Keratinocyte (primary cell): ENCODE data around the gene ENTPD7. TPM values are rescaled to one million over a fixed set of nuclear protein-coding genes. Genes with fewer than 3 reads are reported as not detected.
A peak's percentile ranks its signal among the peaks of the same experiment; 100 is the strongest.

ENCODE experiments used
- DNase-seq: peaks from one replicate; pipeline ENCODE4 v3.0.0-alpha.2; 2011; ENCODE audit warnings: low read depth, missing footprints, low spot score
- FAIRE-seq: peaks from 2 replicates; lab custom pipeline; 2011; peaks lifted over from hg19 to GRCh38; lab: Jason Lieb, UNC
- H2AFZ ChIP-seq: 2 replicates; pipeline ENCODE4 v1.6.0; 2012; ENCODE audit warnings: low read length, control low read depth, inconsistent platforms; ENCODE audit not compliant: control insufficient read depth
- H3K27ac ChIP-seq: 2 replicates; pipeline ENCODE4 v1.5.1; 2011; ENCODE audit warnings: low read length; ENCODE audit not compliant: control insufficient read depth, insufficient read depth
- H3K27me3 ChIP-seq: 3 replicates; pipeline ENCODE4 v1.6.0; 2011; ENCODE audit warnings: low read length; ENCODE audit not compliant: control insufficient read depth, insufficient read depth; ENCODE audit errors: extremely low read depth
- H3K36me3 ChIP-seq, 2 experiments: 2 replicates in 1 of 2; 3 replicates in 1 of 2; pipeline ENCODE4 v1.5.1; 2011; ENCODE audit warnings: low read length in 2 of 2, mild to moderate bottlenecking in 1 of 2; ENCODE audit not compliant: control insufficient read depth in 2 of 2, insufficient read depth in 2 of 2; ENCODE audit errors: extremely low read depth in 1 of 2
- H3K4me1 ChIP-seq: 3 replicates; pipeline ENCODE4 v1.5.1; 2011; ENCODE audit warnings: low read length; ENCODE audit not compliant: control insufficient read depth, insufficient read depth; ENCODE audit errors: extremely low read depth
- H3K4me2 ChIP-seq: 3 replicates; pipeline ENCODE4 v1.6.0; 2011; ENCODE audit warnings: low read depth, low read length; ENCODE audit not compliant: control insufficient read depth, insufficient read depth; ENCODE audit errors: extremely low read depth
- H3K4me3 ChIP-seq, 3 experiments: fragments of 200-600 bp in 1 of 3; sonication (generic) in 1 of 3; 2 replicates in 2 of 3; 3 replicates in 1 of 3; pipeline ENCODE4 v1.5.1; 2011 to 2016; ENCODE audit warnings: low read length in 3 of 3, mild to moderate bottlenecking in 3 of 3, control low read depth in 2 of 3, inconsistent platforms in 1 of 3, low read depth in 1 of 3, mixed read lengths in 1 of 3, mixed run types in 1 of 3, moderate library complexity in 1 of 3; ENCODE audit not compliant: control insufficient read depth in 2 of 3, insufficient read depth in 2 of 3; ENCODE audit errors: extremely low read depth in 1 of 3
- H3K79me2 ChIP-seq: 2 replicates; pipeline ENCODE4 v1.6.0; 2012; ENCODE audit warnings: low read length; ENCODE audit not compliant: control insufficient read depth, insufficient read depth
- H3K9ac ChIP-seq: 3 replicates; pipeline ENCODE4 v1.6.0; 2011; ENCODE audit warnings: low read length; ENCODE audit not compliant: control insufficient read depth, insufficient read depth; ENCODE audit errors: extremely low read depth
- H3K9me1 ChIP-seq: 3 replicates; pipeline ENCODE4 v1.6.0; 2011; ENCODE audit warnings: low read length; ENCODE audit not compliant: control insufficient read depth, insufficient read depth; ENCODE audit errors: extremely low read depth
- H3K9me3 ChIP-seq: 2 replicates; pipeline ENCODE4 v1.5.1; 2012; ENCODE audit warnings: low read depth, low read length; ENCODE audit not compliant: control insufficient read depth
- H4K20me1 ChIP-seq: 3 replicates; pipeline ENCODE4 v1.6.0; 2011; ENCODE audit warnings: low read length; ENCODE audit not compliant: control insufficient read depth, insufficient read depth; ENCODE audit errors: extremely low read depth
- CTCF ChIP-seq, 3 experiments: IDR thresholded peaks in 1 of 3; conservative IDR thresholded peaks in 1 of 3; optimal IDR thresholded peaks in 1 of 3; 2 replicates in 2 of 3; 3 replicates in 1 of 3; pipeline versions ENCODE3 to v1.5.1; 2011; ENCODE audit warnings: low read length in 3 of 3, mild to moderate bottlenecking in 3 of 3, moderate library complexity in 2 of 3, control low read depth in 1 of 3, inconsistent platforms in 1 of 3; ENCODE audit not compliant: insufficient read depth in 2 of 3; ENCODE audit errors: extremely low read depth in 1 of 3
- EZH2 ChIP-seq: IDR thresholded peaks from one replicate; pipeline ENCODE4 v1.6.1; 2012; ENCODE audit warnings: inconsistent platforms, mild to moderate bottlenecking, low read length, moderate library complexity
- dilution Hi-C: fragments of 300-500 bp; cut with MboI; formaldehyde crosslinking; loops from one replicate; pipeline ENCODE4 v1.7.0; 2020; ENCODE audit warnings: low sequenced_read_pairs; ENCODE audit not compliant: extremely low pct_ligation_motif_present
- polyA plus RNA-seq, 5 experiments: library from polyadenylated mRNA; depleted of rRNA in 3 of 5; stranded (reverse) in 3 of 5; stranded (forward) in 1 of 5; unstranded in 1 of 5; fragments of >200 nt; gene quantifications; 1 replicate in 1 of 5; 2 replicates in 3 of 5; 3 replicates in 1 of 5; pipeline versions ENCODE4 v1.2.1 to v1.2.3, GENCODE V29; 2011 to 2012; ENCODE audit warnings: missing spikeins in 2 of 5, low read depth in 1 of 5, low replicate concordance in 1 of 5

Gene ENTPD7
- polyA plus RNA-seq, 1 donor (not counting 4 experiments of a cell fraction or from before 2014, with no cell fraction given) = 18.1 TPM

- dilution Hi-C loops = loop anchor here (25.0 kb wide), 1 partner anchor 174 kb away; the partner anchor contains the start of gene GOT1
- peaks cover 20 to 35% of the 10 kb centered on the region in 2 experiments for H3K36me3 ChIP-seq
These were observed 48.0 kb upstream of the ENTPD7 start for GRCh38 chr10:99611326-99611725.

GRCh38 chr10:99612167-99612831, 47.0 kb upstream of the ENTPD7 start:
- dilution Hi-C loops = loop anchor here (25.0 kb wide), 1 partner anchor 175 kb away; the partner anchor contains the start of gene GOT1
- Histone ChIP-seq H3K9ac (no peak overlapping the region), H2AFZ (no peak overlapping the region), H3K9me3 (no peaks in the 10 kb centered on the region), H3K27me3 (no peaks in the 10 kb centered on the region), H4K20me1 (no peaks in the 10 kb centered on the region), H3K27ac (no peak overlapping the region), H3K4me3 (no peak overlapping the region), H3K79me2 (peaks cover 19% of the 10 kb centered on the region), H3K36me3 (peaks cover 20 to 39% of the 10 kb centered on the region in 2 experiments), H3K4me1 (peaks cover 6% of the 10 kb centered on the region), H3K9me1 (no peaks in the 10 kb centered on the region), H3K4me2 (no peak overlapping the region)
- DNase-seq = peak; percentile 46
- TF ChIP-seq CTCF (optimal IDR thresholded peaks at IDR 0.05 in 1 of 3, IDR thresholded peaks at IDR 0.05 in 1 of 3, conservative IDR thresholded peaks at IDR 0.05 in 1 of 3; ENCODE audit: extremely low read depth in 1 of 3, insufficient read depth in 2 of 3, low read length in 3 of 3) (peak; percentile 70 to 82 (median 71)), EZH2 (no peak)
- FAIRE-seq = peak; percentile 87

More at GRCh38 chr10:99611326-99611725, 48.0 kb upstream of the ENTPD7 start:
- peaks cover 10% of the 10 kb centered on the region for H3K79me2 ChIP-seq
- no peaks in the 10 kb centered on the region for H3K4me1 ChIP-seq
- no peak overlapping the region for H3K4me2 ChIP-seq
- no peaks in the 10 kb centered on the region for H3K27me3 ChIP-seq
- H3K27ac ChIP-seq = no peak overlapping the region
- no peak overlapping the region for H3K4me3 ChIP-seq
- H3K9me1 ChIP-seq = no peaks in the 10 kb centered on the region
- H4K20me1 ChIP-seq = no peaks in the 10 kb centered on the region
- no peak overlapping the region for H2AFZ ChIP-seq
- no peak for DNase-seq
- H3K9me3 ChIP-seq = no peaks in the 10 kb centered on the region
- TF ChIP-seq EZH2 (no peak), CTCF (optimal IDR thresholded peaks at IDR 0.05 in 1 of 3, IDR thresholded peaks at IDR 0.05 in 1 of 3, conservative IDR thresholded peaks at IDR 0.05 in 1 of 3; ENCODE audit: extremely low read depth in 1 of 3, insufficient read depth in 2 of 3, low read length in 3 of 3) (no peak)
- no peak overlapping the region for H3K9ac ChIP-seq
- no peak for FAIRE-seq
